NCI-H2227 (cell line): Measurements from ENCODE around the gene GJD3.

ENCODE experiments used
- DNase-seq: peaks from one replicate; lab custom pipeline; 2025; ENCODE audit not compliant: unreplicated experiment; lab: John Stamatoyannopoulos, UW

GJD3 gene

GRCh38 chr17:40352237-40352778 lies 12.2 kb downstream of the GJD3 start:
- DNase-seq = no peak

- peak; percentile 77 for DNase-seq
Observed at GRCh38 chr17:40351359-40352236, 12.9 kb downstream of the GJD3 start.

GRCh38 chr17:40350689-40351358 lies 13.7 kb downstream of the GJD3 start:
- peak; percentile 89 for DNase-seq

- peak; percentile 96 for DNase-seq
Observed at GRCh38 chr17:40349895-40350688, 14.4 kb downstream of the GJD3 start.

- peak; percentile 47 for DNase-seq
Observed at GRCh38 chr17:40349477-40349894, 15.1 kb downstream of the GJD3 start.

GRCh38 chr17:40348562-40349476 lies 15.7 kb downstream of the GJD3 start:
- DNase-seq = peak; percentile 15

GRCh38 chr17:40348136-40348504 lies 16.4 kb downstream of the GJD3 start:
- DNase-seq = no peak

GRCh38 chr17:40347319-40348135 lies 17.0 kb downstream of the GJD3 start:
- DNase-seq = no peak

- DNase-seq = no peak
Observed at GRCh38 chr17:40346765-40347158, 17.8 kb downstream of the GJD3 start.

GRCh38 chr17:40345994-40346764 lies 18.4 kb downstream of the GJD3 start:
- DNase-seq = no peak

GRCh38 chr17:40345161-40345993 lies 19.2 kb downstream of the GJD3 start:
- DNase-seq = peak; percentile 61

- no peak for DNase-seq
Observed at GRCh38 chr17:40344421-40345160, 19.9 kb downstream of the GJD3 start.

- DNase-seq = peak; percentile 33
Observed at GRCh38 chr17:40343219-40344119, 21.1 kb downstream of the GJD3 start.

- peak; percentile 36 for DNase-seq
Observed at GRCh38 chr17:40342504-40343218, 21.9 kb downstream of the GJD3 start.

- peak; percentile 81 for DNase-seq
Observed at GRCh38 chr17:40341808-40342503, 22.6 kb downstream of the GJD3 start.
